K562 (cell line): ENCODE measurements around the gene ABHD14A. TPM values are rescaled to one million over a fixed set of nuclear protein-coding genes. Genes with fewer than 3 reads are reported as not detected.

Experiments
- BDP1 ChIP-seq: IDR thresholded peaks from 3 replicates; pipeline ENCODE4 v1.6.1; 2011; ENCODE audit not compliant: insufficient read length, insufficient read depth
- FOXJ2 ChIP-seq: fragments of 200-800 bp; sonication (Bioruptor generic); IDR thresholded peaks from 2 replicates; pipeline ENCODE4 v1.6.1; 2016; ENCODE audit warnings: missing genetic modification characterization, missing compliant biosample characterization
- FOXK2 ChIP-seq, 2 experiments: fragments of 450-650 bp; IDR thresholded peaks in 1 of 2; conservative IDR thresholded peaks in 1 of 2; 2 replicates each; pipeline ENCODE4 v1.6.1; 2016; ENCODE audit warnings: low read depth in 2 of 2, mild to moderate bottlenecking in 1 of 2
- FOXP1 ChIP-seq: sonication (generic); formaldehyde crosslinking; IDR thresholded peaks from 2 replicates; pipeline ENCODE4 v1.8.0; 2022; ENCODE audit warnings: mild to moderate bottlenecking, missing genetic modification reagents
- HMG20A ChIP-seq: fragments of 450-650 bp; formaldehyde crosslinking; conservative IDR thresholded peaks from 2 replicates; pipeline ENCODE4 v1.4.0; 2020; ENCODE audit warnings: mild to moderate bottlenecking, mixed read lengths
- HNRNPH1 ChIP-seq: fragments of 200-400 bp; formaldehyde crosslinking; optimal IDR thresholded peaks from 2 replicates; pipeline ENCODE3; 2017; ENCODE audit warnings: low read depth, mild to moderate bottlenecking, low read length, moderate library complexity
- HNRNPUL1 ChIP-seq: fragments of 200-400 bp; formaldehyde crosslinking; IDR thresholded peaks from 2 replicates; pipeline ENCODE4 v1.6.1; 2017; ENCODE audit warnings: low read length
- LARP7 ChIP-seq: fragments of 450-650 bp; IDR thresholded peaks from 2 replicates; pipeline ENCODE4 v1.6.1; 2016
- MCM7 ChIP-seq, 2 experiments: fragments of 450-650 bp; IDR thresholded peaks; 2 replicates each; pipeline ENCODE4 v1.6.1; 2016 to 2018
- MEF2D ChIP-seq: conservative IDR thresholded peaks from 2 replicates; pipeline ENCODE4 v1.6.1; 2016; ENCODE audit warnings: low read depth, missing genetic modification characterization, missing compliant biosample characterization
- NBN ChIP-seq: fragments of 450-650 bp; IDR thresholded peaks from 2 replicates; pipeline ENCODE4 v1.6.1; 2016; ENCODE audit warnings: low read depth, mild to moderate bottlenecking
- RFX1 ChIP-seq: fragments of 450-650 bp; IDR thresholded peaks from 2 replicates; pipeline ENCODE4 v1.6.1; 2016; ENCODE audit warnings: mild to moderate bottlenecking, moderate library complexity
- THAP7 ChIP-seq: fragments of 250-450 bp; sonication (Bioruptor Pico); IDR thresholded peaks from 2 replicates; pipeline ENCODE4 v1.5.0; 2021
- ZBTB1 ChIP-seq: sonication (generic); formaldehyde crosslinking; IDR thresholded peaks from 2 replicates; pipeline ENCODE4 v1.8.1; 2023; ENCODE audit warnings: missing genetic modification reagents, low read depth, mild to moderate bottlenecking, borderline replicate concordance
- ZBTB7A ChIP-seq: IDR thresholded peaks from 2 replicates; pipeline ENCODE4 v1.6.1; 2011; ENCODE audit warnings: low read depth, mild to moderate bottlenecking, low read length, moderate library complexity, borderline replicate concordance; ENCODE audit not compliant: control insufficient read depth
- ZFP91 ChIP-seq: sonication (generic); formaldehyde crosslinking; IDR thresholded peaks from 2 replicates; pipeline ENCODE4 v1.8.0; 2022; ENCODE audit warnings: mild to moderate bottlenecking, missing genetic modification reagents
- ZFX ChIP-seq: sonication (generic); formaldehyde crosslinking; IDR thresholded peaks from 2 replicates; pipeline ENCODE4 v1.8.0; 2022; ENCODE audit warnings: mild to moderate bottlenecking, missing genetic modification reagents, moderate library complexity
- ZNF165 ChIP-seq: fragments of 250-450 bp; sonication (Bioruptor Pico); IDR thresholded peaks from 2 replicates; pipeline ENCODE4 v1.4.0; 2020; ENCODE audit warnings: borderline replicate concordance
- ZNF174 ChIP-seq: fragments of 250-450 bp; sonication (Bioruptor Pico); IDR thresholded peaks from 2 replicates; pipeline ENCODE4 v1.4.0; 2020; ENCODE audit warnings: mild to moderate bottlenecking
- ZNF197 ChIP-seq: fragments of 200-800 bp; sonication (Bioruptor generic); IDR thresholded peaks from 2 replicates; pipeline ENCODE4 v1.6.1; 2016; ENCODE audit warnings: low read depth, missing genetic modification characterization, missing compliant biosample characterization
- ZNF609 ChIP-seq: sonication (generic); formaldehyde crosslinking; IDR thresholded peaks from 2 replicates; pipeline ENCODE4 v1.8.1; 2023; ENCODE audit warnings: missing genetic modification reagents, mild to moderate bottlenecking, borderline replicate concordance
- polyA plus RNA-seq, 8 experiments: library from polyadenylated mRNA; depleted of rRNA in 4 of 8; stranded (reverse) in 5 of 8; unstranded in 3 of 8; fragments of >200 nt; fragmentation: Nextera tagmentation in 2 of 8; fragmentation: Illumina TruSeq in 1 of 8; extraction: Ambion mirVana in 2 of 8; extraction: Trizol in 1 of 8; gene quantifications; 2 replicates each; pipeline versions ENCODE4 v1.2.1 to v1.2.3, GENCODE V29; 2011 to 2014; ENCODE audit warnings: inconsistent platforms in 1 of 8, missing spikeins in 1 of 8
- total RNA-seq, 7 experiments: library from RNA; depleted of rRNA in 6 of 7; stranded (reverse); fragments of >200 nt in 6 of 7; fragmentation: Illumina TruSeq in 2 of 7; extraction: Trizol in 2 of 7; gene quantifications; 2 replicates each; pipeline versions ENCODE4 v1.2.1 to v1.2.3, GENCODE V29; 2011 to 2021; ENCODE audit warnings: low replicate concordance in 1 of 7
- TF ChIP-seq, protein P1 (sequence below): fragments of 200-400 bp; formaldehyde crosslinking; IDR thresholded peaks from 2 replicates; pipeline ENCODE4 v1.6.1; 2017; ENCODE audit warnings: mild to moderate bottlenecking, low read depth, low read length, moderate library complexity

The ABHD14A gene
- total and polyA plus RNA-seq, 9 of the 15 experiments (the other 6 are each of a cell fraction or from before 2014, with no cell fraction given): 0.90 to 10.5 (median 8.3) TPM

- TF ChIP-seq ZNF609 (no peak), LARP7 (no peak), FOXJ2 (tag) (no peak), FOXK2 (conservative IDR thresholded peaks at IDR 0.05 in 1 of 2, IDR thresholded peaks at IDR 0.05 in 1 of 2; ENCODE audit: low read depth in 2 of 2) (no peak), ZBTB1 (CRISPR knock-in tag) (no peak), ZFP91 (CRISPR knock-in tag) (no peak), ZNF165 (CRISPR knock-in tag) (no peak), ZNF174 (CRISPR knock-in tag) (no peak), NBN (no peak), FOXP1 (CRISPR knock-in tag) (0 out of 2 replicates have a peak, but pooled peaks have one; percentile 34), HNRNPUL1 (no peak), RFX1 (no peak), HNRNPH1 (no peak), MEF2D (tag) (no peak), THAP7 (CRISPR knock-in tag) (no peak), BDP1 (no peak), ZNF197 (CRISPR knock-in tag) (no peak), ZBTB7A (0 out of 2 replicates have a peak, but pooled peaks have one; percentile 16), MCM7 (IDR thresholded peaks at IDR 0.05) (no peak), ZFX (CRISPR knock-in tag) (no peak), HMG20A (CRISPR knock-in tag) (no peak)
- TF ChIP-seq, protein P1, sequence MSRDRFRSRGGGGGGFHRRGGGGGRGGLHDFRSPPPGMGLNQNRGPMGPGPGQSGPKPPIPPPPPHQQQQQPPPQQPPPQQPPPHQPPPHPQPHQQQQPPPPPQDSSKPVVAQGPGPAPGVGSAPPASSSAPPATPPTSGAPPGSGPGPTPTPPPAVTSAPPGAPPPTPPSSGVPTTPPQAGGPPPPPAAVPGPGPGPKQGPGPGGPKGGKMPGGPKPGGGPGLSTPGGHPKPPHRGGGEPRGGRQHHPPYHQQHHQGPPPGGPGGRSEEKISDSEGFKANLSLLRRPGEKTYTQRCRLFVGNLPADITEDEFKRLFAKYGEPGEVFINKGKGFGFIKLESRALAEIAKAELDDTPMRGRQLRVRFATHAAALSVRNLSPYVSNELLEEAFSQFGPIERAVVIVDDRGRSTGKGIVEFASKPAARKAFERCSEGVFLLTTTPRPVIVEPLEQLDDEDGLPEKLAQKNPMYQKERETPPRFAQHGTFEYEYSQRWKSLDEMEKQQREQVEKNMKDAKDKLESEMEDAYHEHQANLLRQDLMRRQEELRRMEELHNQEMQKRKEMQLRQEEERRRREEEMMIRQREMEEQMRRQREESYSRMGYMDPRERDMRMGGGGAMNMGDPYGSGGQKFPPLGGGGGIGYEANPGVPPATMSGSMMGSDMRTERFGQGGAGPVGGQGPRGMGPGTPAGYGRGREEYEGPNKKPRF: no peak
Observed at GRCh38 chr3:51941463-51941797, 33.4 kb upstream of the ABHD14A start (continued).
